Measurements from ENCODE around the gene OTOG. TPM values are rescaled to one million over a fixed set of nuclear protein-coding genes. Genes with fewer than 3 reads are reported as not detected.

OTOG gene, protein sequence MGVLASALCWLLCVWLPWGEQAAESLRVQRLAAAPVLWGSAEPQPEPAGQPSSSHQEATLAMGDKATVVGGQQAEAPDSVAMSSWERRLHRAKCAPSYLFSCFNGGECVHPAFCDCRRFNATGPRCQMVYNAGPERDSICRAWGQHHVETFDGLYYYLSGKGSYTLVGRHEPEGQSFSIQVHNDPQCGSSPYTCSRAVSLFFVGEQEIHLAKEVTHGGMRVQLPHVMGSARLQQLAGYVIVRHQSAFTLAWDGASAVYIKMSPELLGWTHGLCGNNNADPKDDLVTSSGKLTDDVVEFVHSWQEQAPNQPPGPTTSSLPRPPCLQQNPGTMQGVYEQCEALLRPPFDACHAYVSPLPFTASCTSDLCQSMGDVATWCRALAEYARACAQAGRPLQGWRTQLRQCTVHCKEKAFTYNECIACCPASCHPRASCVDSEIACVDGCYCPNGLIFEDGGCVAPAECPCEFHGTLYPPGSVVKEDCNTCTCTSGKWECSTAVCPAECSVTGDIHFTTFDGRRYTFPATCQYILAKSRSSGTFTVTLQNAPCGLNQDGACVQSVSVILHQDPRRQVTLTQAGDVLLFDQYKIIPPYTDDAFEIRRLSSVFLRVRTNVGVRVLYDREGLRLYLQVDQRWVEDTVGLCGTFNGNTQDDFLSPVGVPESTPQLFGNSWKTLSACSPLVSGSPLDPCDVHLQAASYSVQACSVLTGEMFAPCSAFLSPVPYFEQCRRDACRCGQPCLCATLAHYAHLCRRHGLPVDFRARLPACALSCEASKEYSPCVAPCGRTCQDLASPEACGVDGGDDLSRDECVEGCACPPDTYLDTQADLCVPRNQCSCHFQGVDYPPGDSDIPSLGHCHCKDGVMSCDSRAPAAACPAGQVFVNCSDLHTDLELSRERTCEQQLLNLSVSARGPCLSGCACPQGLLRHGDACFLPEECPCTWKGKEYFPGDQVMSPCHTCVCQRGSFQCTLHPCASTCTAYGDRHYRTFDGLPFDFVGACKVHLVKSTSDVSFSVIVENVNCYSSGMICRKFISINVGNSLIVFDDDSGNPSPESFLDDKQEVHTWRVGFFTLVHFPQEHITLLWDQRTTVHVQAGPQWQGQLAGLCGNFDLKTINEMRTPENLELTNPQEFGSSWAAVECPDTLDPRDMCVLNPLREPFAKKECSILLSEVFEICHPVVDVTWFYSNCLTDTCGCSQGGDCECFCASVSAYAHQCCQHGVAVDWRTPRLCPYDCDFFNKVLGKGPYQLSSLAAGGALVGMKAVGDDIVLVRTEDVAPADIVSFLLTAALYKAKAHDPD (N-terminal part only)
- not detected in 2 replicates for total RNA-seq (2014; rRNA removed)
- polyA plus RNA-seq (2012): not detected

DNA sequence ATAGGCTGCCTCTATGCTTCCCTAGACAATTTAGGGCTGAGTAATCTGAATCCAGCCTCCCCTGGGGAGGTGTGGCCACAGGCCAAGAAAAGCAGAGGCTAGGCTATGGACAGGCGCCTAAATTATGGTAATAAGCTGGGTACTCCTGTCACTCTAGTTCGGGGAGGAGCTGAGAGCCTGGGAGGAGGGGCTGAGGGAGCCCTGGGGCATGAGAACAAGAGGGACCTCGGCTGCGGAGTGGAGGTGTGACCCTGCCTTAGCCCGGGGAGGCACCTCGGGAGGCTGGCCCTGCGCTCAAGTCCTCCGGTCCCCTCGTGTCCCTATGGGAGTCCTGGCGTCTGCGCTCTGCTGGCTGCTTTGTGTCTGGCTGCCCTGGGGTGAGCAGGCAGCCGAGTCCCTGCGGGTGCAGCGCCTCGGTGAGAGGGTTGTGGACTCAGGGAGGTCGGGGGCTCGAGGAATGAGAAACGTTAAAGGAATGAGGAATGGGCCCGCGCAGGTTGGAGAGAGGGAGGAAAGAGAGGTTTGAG lies at the start of gene OTOG:
OTOG (plus strand) TSS at position 209 of the 527 bp plus-strand sequence; CDS start at position 323, 114 bp downstream.
- no peak for DNase-seq (ENCODE audit: low read depth)

DNA sequence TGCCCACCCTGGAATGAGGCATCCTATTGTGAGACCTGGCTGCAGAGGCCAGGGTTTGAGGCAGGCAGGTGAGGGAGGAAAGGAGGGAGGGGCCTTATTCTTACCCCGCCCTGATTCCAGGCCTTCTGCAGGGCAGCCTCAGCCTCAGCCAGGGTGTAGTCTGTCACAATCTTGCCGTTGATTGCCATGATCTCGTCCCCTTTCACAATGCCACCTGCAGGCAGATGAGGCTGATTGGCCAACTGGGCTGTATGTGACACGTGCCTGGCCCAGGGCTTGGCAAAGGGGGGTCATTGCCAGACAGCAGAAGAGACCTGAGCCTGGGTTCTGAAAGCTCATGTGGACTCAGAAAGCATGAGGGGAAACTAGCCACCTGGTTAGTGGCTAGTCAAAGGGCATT lies 49.0 kb upstream of the OTOG start:
- no peak for DNase-seq (ENCODE audit: low read depth)

DNA sequence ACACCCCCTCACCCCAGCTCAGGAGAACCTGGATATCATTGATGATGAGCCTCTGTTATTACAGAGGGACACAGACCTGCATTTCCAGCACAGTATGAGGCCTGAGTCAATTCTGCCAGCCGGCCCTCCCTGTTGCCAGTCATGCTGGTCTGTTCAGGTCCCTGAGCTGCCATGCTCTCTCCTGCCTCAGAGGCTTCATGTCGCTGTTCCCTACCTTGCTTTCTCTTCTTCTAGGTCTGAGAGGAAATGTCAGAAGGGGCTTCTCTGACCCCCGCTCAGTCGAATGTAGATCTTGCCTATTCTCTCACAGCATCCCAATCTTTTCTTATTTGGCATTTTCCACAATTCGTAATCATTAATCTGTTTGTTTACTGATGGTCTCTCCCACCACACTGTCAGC lies 48.6 kb upstream of the OTOG start:
- DNase-seq (ENCODE audit: low read depth): no peak

DNA sequence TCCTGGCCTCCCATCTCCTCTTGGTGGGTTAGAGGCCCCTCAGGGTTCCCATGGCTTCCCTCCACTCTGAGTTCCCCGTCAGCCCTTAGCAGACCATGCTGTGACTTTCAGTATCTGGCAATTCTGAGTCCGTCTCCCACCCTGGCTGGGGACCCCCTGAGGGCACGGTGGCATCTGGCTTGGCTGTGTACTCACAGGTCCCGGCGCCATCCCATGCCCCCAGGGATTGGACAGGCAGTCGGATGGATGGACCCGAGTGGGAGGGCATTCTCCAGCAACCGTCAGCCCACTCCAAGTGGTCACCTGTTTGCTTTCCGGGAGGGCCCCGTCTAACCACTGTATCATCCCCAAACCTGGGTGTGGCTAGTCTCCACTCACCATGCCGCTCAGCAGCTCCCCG lies 46.4 kb upstream of the OTOG start:
- no peak for DNase-seq (ENCODE audit: low read depth)

DNA sequence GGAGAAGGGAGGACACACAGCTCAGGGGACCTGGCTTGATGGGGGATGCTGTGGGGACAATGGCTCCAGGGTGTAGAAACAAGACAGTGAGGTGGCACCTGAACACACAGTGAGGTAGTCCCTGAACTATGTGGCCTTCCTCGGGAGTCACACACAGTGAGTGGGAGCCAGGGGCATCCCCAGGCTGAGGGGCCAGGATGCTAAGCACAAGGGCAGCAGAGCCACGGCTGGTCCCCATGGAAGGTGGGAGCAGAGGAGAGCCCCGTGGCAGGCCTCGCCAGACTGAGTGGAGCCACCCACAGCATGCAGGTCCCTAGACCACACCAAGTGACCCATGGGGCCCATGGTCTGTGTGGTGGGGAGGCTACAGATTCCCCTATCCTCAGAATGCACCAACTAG lies 44.4 kb upstream of the OTOG start:
- DNase-seq (ENCODE audit: low read depth): no peak

DNA sequence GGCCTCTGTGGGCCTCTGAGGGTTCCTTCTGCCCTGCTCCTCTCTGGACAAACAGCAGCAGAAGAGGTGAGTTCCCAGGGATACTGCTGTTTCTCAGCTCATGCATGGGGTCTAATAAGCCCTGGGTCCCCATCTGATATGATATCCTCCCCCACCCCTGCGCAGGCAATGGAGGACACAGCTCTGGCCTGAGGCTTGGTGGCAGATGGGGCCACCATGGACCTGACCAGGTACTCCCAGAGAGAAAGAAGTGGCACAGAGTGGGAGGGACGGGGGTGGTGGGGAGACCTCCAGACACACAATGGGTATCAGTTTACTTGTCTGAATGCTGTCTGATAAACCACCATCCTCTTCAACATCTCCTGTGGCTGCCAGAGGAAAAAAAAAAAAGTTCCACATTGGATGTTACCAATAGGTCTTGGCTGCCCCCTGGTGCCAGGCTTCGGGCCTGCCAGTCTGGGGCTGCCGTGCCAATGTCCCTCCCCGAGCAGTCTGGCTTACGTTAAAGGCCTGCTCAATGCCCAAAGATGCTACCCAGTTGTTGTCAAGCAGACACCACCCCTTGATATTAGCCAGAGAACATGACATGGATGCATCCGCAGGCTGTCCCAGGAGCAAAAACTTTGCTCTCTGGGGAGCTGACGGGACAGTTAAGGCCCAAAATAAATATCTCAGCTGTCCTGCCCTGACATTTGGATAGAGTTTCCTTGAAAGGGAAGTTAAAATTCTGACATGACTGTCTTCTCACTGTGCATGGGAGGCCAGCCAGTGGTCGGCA lies 42.5 kb upstream of the OTOG start:
- DNase-seq (ENCODE audit: low read depth): peak; percentile 52

DNA sequence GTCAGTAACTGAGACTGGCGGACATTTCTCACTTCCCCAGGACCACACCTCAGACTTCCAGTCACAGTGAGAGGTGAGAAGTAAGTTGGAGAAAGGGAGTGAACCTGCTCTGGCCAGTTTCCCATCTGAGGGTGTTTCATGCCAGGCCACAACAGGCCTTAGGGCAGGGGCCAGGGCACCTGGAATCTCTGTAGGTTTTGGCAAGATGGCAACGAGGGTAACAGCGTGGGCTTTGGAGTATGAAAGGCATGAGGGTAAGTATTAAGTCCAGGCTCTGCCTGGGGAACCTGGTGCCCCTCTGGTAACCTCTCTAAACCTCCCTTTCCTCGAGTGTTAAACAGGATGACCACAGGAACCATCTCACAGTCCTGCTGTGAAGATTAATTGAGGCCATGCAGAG lies 41.9 kb upstream of the OTOG start:
- DNase-seq (ENCODE audit: low read depth): no peak

DNA sequence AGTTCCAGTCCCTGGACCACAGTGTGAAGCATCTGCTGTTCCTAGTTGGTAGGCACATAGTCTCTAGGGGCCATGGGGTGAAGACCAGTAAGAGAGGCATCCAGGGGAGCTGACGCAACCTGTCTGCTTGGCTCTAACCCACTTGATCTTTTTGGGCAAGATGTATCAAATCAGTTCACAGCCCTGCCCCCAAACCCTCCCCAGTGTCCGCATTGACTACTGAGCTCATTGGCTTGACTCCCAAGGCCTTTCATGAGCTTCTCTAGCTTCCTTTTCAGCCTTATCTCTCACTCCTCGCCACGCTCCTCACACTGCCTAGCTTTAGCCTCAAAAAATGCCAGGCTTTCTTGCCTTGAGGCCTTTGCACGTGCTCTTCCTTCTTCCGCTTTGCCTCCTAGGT lies 40.7 kb upstream of the OTOG start:
- no peak for DNase-seq (ENCODE audit: low read depth)

DNA sequence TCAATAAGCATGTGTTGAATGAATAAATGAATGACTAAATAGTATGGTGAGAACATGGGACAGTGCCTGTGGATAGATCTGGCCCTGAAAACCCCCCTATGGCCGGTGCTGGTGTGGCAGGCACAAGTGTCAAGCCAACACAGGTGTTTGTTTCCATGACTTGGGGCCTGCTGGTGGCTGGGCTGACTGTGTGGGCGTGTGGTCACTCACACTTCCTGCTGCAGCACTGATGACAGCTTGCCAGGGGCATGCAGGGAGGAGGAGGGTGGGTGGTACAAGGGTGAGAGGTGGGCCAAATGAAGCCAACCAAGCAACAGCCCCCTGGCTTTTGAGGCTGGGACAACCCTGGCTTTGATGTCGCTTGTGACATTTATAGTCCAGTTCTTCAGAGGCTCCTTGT lies 40.1 kb upstream of the OTOG start:
- no peak for DNase-seq (ENCODE audit: low read depth)

DNA sequence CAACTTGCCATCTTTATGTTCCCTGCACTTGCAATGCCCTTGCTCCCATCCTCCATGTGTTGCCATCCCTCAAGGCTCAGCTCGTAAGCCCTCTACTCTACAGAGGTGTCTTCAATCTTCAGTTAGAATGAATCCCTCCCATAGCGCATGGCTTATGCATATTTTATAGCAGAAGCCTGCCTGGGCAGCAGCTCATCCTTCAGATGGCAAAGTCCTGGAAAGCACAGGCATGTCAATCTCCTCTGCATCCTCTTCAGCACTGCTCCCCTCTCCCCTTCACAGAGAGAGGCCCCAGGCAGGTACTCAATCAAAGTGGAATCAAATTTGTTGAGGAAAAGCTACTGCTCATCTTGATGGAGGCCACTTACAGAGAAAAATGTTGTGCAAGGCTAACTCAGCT lies 39.3 kb upstream of the OTOG start:
- DNase-seq (ENCODE audit: low read depth): no peak

DNA sequence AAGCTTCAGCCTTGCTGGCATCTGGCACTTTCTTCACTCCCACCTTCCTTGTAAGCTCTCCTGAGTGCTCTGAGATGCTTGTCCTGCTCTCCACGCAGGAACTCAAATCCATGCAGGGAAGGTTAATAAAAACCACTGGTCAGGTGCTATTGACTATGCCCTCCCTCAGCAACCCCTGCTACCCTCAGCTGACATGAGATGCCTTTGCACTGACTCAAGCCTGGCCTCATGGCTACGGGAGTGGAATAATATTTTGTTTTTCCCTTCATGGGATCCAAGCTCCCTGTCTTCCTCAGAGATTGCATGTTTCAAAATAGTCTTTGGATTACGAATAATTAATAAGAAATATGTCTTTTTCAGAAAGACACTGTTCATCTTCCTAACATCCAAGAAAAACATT lies 38.8 kb upstream of the OTOG start:
- DNase-seq (ENCODE audit: low read depth): peak; percentile 38

DNA sequence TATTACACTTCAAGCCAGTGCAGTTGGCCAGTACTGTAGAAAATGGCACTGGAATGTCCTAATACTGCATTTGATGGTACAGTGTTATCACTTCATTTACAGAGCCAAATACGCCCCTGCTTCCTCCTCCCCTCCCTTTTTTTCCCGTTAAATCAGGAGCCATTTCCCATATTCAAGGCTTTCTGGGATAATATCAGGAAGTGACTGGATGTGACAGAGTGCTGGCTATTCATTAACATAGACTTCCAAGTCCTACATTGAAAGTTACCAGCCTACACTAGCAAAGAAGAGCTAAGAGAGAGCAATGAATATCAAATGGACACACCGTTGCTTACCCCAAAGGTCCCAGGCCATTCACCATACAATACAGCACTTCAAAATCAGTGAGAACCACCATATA lies 38.3 kb upstream of the OTOG start:
- DNase-seq (ENCODE audit: low read depth): no peak

DNA sequence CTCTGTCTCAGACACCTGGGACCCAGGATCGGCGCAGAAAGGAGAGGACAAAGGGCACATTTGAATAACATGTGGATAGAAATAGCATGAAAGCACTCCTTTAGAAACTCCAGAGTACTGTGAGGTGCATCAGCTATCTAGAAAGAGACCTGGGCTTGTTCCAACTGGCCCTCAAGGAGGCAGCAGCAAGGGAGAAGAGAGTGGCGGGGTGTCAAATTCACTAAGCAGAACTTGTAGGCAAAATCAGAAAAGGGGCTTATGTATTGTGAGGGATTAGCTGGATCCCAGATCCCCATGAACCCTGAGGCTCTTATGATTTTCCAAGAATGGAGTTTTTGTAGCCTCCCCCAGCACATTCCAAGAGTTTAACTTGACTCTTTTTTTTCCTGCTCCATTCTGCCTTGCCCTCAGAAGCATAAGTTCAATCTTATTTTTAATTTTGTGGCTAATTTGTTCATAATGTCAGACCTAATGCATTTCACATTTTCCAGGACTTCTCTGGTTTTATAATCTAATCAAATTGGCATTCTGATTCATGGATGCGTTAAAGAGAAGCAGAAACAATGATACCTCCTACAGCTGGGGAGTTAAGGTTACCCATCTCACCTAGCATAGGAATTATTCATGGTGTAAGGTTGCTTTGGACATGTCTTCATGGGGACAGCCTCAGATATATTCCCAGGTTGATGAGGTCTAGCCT lies 36.4 kb upstream of the OTOG start:
- no peak for DNase-seq (ENCODE audit: low read depth)

DNA sequence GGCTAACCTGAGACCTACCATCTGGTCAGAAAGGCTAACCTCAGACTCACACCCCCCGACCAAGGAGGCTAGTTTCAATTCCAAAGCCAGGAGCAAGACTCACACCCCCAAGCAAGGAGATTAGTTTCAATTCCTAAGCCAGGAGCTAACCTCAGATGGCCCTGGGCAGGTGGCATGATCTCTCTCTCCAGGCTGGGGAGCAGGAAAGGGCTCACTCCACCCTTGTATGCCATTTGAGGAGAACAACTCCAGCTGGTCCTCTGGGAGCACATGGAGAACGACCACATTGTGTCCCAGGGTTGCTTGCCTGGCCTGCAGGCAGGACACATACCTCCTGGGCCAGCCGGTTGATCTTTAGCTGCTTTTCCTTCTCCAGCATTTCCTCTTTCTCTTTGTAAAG lies 35.5 kb upstream of the OTOG start:
- no peak for DNase-seq (ENCODE audit: low read depth)

DNA sequence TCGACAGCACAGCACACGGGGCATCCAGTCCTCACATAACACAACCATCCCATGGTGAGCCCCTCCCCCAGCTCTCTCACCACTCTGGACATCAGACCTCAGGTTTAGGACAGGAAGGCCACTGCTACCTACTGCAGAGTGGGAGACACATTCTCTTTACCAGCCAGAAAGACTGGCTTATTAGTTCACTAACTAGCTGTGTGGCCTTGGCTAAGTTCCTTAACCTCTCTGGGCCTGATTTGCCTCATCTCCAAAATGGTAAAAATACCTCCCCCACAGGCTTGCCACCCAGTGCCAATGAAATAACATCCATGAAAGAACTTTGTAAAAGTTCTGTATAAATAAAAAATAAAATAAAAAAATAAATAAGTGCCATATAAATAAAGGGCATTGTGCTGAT lies 35.0 kb upstream of the OTOG start:
- no peak for DNase-seq (ENCODE audit: low read depth)

DNA sequence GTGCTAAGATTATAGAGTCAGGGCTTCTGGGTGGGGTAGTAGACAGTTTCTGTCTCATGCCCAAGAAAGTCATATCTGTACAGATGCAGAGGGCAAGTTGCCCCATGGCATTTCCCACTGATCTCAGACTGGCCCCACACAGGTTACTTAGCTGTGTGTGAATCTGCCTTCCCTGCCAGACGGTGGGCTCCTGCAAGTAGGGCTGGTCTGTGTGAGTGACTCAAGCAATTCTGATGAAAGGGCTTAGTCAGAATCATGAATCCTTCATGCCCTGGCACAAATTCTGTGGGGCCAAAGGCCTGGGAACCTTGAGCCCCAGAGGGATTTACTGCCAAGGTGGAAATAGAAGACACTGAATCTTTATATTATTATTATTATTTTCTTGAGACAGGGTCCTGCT lies 33.2 kb upstream of the OTOG start:
- peak; percentile 20 for DNase-seq (ENCODE audit: low read depth)

DNA sequence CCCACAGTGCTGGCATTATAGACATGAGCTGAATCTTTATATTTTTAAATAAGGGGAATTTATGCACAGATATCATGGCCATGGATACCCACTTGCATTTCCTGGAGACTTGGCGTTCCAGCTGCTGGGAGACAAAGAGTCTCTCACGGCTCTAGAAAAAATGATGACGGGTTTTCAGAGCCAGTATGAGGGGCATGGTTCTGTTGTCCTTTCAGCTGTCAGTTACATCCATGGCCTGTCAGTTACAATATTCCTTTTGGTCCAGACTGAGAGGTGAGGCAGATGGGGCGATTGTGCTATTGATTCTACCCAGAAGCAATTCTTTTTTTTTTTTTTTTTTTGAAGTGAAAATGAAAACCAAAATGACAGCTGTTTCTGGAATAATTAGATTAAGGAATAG lies 32.6 kb upstream of the OTOG start:
- DNase-seq (ENCODE audit: low read depth): no peak

DNA sequence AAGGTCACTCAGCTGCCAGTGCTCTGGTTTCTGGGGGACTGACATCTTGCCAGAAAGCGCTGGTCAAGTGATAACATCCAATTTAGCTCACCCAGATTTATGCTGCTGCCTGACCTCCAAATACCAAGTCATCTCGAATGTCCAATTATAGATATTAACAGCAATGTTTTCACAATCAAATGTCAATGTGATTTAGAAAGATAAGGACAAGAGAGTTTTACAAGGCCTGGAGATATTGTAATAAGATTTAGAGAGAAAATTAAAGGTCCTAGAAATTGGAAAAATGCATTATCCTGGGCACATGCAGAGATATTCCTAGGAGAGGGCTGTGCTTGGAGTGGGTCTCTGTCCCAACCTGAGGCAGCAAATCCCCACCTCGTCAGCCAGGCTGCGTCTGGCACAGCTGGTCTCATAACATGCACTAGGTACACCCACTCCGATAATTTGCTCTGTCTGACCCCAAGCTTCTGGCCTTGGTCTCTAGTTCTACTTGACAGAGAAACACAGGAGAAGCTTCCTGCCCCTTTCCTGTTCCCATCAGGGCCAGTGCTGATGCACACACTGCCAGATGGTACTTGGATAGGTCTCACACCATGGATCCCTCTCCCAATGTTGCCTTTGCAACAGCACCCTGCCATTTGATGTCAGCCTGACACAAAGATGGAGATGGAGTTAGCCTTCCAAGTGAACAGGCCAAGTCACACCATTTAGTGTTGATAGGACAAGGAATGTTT lies 31.4 kb upstream of the OTOG start:
- DNase-seq (ENCODE audit: low read depth): no peak

DNA sequence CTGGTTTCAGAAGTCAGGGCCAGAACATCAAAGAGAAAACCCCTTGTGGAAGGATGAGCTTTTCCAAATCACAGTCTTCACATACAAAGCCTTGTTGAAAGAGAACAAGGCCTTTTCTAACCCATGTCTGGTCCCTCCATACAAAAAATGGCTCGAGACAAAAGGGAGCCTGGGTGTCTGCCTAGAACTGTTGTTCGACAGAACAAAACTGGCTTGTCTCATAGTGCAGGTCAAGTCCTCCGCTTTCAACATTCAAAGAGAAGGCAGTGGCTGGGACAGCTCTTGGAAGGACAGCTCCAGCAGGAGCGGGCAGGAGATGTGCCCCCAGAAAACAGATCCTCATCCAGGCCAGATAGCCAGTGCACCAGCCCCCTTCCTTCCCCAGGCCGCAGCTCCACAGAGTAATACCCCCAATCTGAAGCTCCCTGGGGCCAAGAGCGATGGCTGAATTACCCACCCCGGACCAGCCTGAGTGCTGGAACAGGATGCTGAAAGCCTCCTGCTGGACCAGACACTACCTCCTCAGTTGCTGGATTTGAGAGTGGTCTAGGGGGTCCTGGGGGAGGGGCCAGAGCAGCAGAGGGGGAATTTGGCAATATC lies 30.4 kb upstream of the OTOG start:
- no peak for DNase-seq (ENCODE audit: low read depth)
